ENCODE measurements around the gene PGM5. TPM values are rescaled to one million over a fixed set of nuclear protein-coding genes. Genes with fewer than 3 reads are reported as not detected.

PGM5 gene
- total RNA-seq, 4 donors from 2014 or later = 153 to 289 (median 274) TPM

GRCh38 chr9:68508547-68508946 lies 152.1 kb downstream of the PGM5 start:
- Histone ChIP-seq H3K27me3 (no peaks in the 10 kb centered on the region), H3K27ac (peak overlapping the region; percentile 81 to 90), H3K36me3 (no peaks in the 10 kb centered on the region), H3K9me3 (no peaks in the 10 kb centered on the region), H3K4me1 (peaks cover 8 to 11% of the 10 kb centered on the region in 2 donors), H3K4me3 (no peak overlapping the region)
- no peak for TF ChIP-seq POLR2A (IDR thresholded peaks at IDR 0.05)
- TF ChIP-seq, protein P1, sequence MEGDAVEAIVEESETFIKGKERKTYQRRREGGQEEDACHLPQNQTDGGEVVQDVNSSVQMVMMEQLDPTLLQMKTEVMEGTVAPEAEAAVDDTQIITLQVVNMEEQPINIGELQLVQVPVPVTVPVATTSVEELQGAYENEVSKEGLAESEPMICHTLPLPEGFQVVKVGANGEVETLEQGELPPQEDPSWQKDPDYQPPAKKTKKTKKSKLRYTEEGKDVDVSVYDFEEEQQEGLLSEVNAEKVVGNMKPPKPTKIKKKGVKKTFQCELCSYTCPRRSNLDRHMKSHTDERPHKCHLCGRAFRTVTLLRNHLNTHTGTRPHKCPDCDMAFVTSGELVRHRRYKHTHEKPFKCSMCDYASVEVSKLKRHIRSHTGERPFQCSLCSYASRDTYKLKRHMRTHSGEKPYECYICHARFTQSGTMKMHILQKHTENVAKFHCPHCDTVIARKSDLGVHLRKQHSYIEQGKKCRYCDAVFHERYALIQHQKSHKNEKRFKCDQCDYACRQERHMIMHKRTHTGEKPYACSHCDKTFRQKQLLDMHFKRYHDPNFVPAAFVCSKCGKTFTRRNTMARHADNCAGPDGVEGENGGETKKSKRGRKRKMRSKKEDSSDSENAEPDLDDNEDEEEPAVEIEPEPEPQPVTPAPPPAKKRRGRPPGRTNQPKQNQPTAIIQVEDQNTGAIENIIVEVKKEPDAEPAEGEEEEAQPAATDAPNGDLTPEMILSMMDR (IDR thresholded peaks at IDR 0.05) = no peak
- DNase-seq = no peak
- intact Hi-C loops (cut with DNase I; ENCODE audit: low total_unique reads) = no loop called here

DNA sequence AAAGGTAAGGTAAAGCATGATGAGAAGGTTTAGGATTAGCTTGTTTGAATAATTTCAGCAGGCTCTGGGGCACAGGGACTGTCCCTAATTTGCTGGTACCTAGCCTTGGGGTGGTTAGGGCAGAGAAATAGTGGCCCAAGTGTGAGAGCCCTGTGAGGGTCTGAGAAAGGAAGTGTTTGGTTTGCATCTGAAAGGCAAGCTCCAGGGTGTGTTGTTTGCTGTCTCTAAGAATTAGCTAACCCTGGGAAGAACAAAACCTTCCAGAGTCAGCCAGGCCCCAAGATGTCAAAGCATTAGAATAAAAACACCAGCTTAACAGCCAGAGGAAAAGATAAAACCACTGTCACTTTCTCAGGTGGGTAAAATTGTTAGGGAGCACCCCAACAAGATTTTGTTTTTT lies 153.3 kb downstream of the PGM5 start:
- Histone ChIP-seq H3K27ac (peak overlapping the region; percentile 81 to 90), H3K4me1 (peaks cover 8 to 11% of the 10 kb centered on the region in 2 donors), H3K9me3 (no peaks in the 10 kb centered on the region), H3K27me3 (no peaks in the 10 kb centered on the region), H3K36me3 (no peaks in the 10 kb centered on the region), H3K4me3 (no peak overlapping the region)
- no peak for DNase-seq
- no peak for TF ChIP-seq POLR2A (IDR thresholded peaks at IDR 0.05)
- TF ChIP-seq, protein P1 (IDR thresholded peaks at IDR 0.05) = no peak
- intact Hi-C loops (cut with DNase I; ENCODE audit: low total_unique reads) = no loop called here

DNA sequence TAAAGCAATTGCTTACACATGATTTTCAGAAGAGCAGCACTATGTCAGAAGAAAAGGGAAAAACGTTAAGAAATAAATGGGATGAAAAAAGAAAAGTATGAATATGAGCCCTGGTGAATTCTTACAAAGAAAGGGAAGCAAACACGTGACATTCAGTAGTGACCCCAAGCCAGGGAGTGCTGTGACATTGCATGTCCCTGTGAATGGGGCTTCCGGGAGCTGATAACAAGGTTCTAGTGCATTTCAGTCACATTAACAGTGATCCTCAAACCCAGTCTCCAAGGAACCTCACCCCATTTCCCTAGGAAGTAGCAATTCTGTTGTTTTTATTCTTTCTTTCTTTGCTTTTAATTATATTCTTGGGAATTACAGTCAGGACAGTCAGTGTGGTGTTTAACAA lies 157.0 kb downstream of the PGM5 start:
- Histone ChIP-seq H3K9me3 (no peaks in the 10 kb centered on the region), H3K27me3 (no peaks in the 10 kb centered on the region), H3K4me1 (peaks cover 0 to 8% of the 10 kb centered on the region in 2 donors), H3K4me3 (no peak overlapping the region), H3K36me3 (no peaks in the 10 kb centered on the region), H3K27ac (peak overlapping the region; percentile 51 to 66)
- intact Hi-C loops (cut with DNase I; ENCODE audit: low total_unique reads) = no loop called here
- TF ChIP-seq, protein P1 (IDR thresholded peaks at IDR 0.05) = no peak
- TF ChIP-seq POLR2A (IDR thresholded peaks at IDR 0.05) = no peak
- no peak for DNase-seq

GRCh38 chr9:68513981-68514380 lies 157.6 kb downstream of the PGM5 start:
- H3K4me3 ChIP-seq = no peak overlapping the region
- no peaks in the 10 kb centered on the region for H3K36me3 ChIP-seq
- no peak for DNase-seq
- TF ChIP-seq, protein P1 (IDR thresholded peaks at IDR 0.05) = no peak
- TF ChIP-seq POLR2A (IDR thresholded peaks at IDR 0.05) = no peak
- H3K4me1 ChIP-seq = peaks cover 0 to 7% of the 10 kb centered on the region in 2 donors
- no peaks in the 10 kb centered on the region for H3K27me3 ChIP-seq
- H3K27ac ChIP-seq = peak overlapping the region; percentile 51 to 66
- H3K9me3 ChIP-seq = no peaks in the 10 kb centered on the region
- intact Hi-C loops (cut with DNase I; ENCODE audit: low total_unique reads) = no loop called here

DNA sequence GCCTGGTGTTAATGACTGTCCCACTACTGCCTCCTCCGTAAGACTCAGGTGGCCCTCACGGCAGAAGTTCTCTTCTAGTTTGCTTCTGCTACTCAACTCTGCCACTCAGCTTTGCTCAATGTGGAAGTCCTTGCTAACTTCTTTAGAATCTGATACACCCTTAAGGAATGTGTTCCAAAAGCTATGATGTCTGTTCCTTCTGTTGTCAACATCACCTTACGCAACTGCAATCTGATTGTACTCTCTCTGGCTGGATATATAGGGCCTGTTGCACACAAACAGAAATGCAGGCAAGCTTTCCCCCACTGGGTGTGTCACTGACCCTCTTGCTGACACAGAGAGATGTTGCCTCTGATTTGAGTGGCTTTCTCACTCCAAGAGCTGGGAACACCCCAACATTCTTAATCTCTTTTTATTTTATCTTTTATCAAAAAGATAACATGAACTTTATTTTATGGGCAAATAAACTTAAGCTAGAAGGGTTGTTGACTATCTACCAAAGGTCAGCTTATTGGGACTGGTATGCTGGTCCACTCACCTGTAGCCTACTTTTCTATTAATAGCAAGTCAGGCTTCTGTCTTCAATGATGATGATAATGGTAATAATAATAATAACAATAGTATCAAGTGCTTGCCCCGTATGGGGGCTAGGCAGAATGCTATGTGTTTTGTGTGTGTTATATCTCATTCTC lies 159.1 kb downstream of the PGM5 start:
- Histone ChIP-seq H3K27ac (peak overlapping the region; percentile 51 to 66), H3K4me1 (no peaks in the 10 kb centered on the region), H3K27me3 (no peaks in the 10 kb centered on the region), H3K4me3 (no peak overlapping the region), H3K9me3 (no peaks in the 10 kb centered on the region), H3K36me3 (no peaks in the 10 kb centered on the region)
- DNase-seq = peak in 1 of 2 donors; percentile 63
- peak in 1 of 2 donors; percentile 22 for TF ChIP-seq POLR2A (IDR thresholded peaks at IDR 0.05)
- TF ChIP-seq, protein P1 (IDR thresholded peaks at IDR 0.05) = no peak
- intact Hi-C loops (cut with DNase I; ENCODE audit: low total_unique reads) = no loop called here

Data from uterus (tissue), 4 donors.